ENCODE results near the gene NECAP2. TPM values are rescaled to one million over a fixed set of nuclear protein-coding genes. Genes with fewer than 3 reads are reported as not detected.

Gene NECAP2
- total RNA-seq, 1 experiment from 2014 or later, result 29.8 TPM

DNA sequence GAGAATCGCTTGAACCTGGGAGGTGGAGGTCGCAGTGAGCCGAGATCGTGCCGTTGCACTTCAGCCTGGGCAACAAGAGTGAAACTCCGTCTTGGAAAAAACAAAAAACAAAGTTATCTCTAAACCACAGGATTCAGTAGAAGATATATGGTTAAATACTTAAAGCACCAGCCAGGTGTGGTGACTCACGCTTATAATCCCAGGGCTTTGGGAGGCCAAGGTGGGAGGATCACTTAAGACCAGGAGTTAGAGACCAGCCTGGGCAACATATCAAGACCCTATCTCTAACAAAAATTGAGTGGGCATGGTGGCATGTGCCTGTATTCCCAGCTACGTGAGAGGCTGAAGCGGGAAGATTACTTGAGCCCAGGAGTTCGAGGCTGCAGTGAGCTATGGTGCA is 5.6 kb downstream of the NECAP2 start:
- Mint-ChIP-seq H3K4me1 (peaks cover 4% of the 10 kb centered on the region; the same call in 1 of the 2 replicates), H3K27me3 (ENCODE audit: low read depth) (peaks cover 9% of the 10 kb centered on the region; the same call in 1 of the 2 replicates), H3K27ac (no peak overlapping the region), H3K4me3 (no peak overlapping the region), H3K9me3 (no peaks in the 10 kb centered on the region), H3K36me3 (peaks cover 31% of the 10 kb centered on the region)
- ATAC-seq (no peak), DNase-seq (ENCODE audit: low spot score) (no peak)
- TF ChIP-seq, protein P1, sequence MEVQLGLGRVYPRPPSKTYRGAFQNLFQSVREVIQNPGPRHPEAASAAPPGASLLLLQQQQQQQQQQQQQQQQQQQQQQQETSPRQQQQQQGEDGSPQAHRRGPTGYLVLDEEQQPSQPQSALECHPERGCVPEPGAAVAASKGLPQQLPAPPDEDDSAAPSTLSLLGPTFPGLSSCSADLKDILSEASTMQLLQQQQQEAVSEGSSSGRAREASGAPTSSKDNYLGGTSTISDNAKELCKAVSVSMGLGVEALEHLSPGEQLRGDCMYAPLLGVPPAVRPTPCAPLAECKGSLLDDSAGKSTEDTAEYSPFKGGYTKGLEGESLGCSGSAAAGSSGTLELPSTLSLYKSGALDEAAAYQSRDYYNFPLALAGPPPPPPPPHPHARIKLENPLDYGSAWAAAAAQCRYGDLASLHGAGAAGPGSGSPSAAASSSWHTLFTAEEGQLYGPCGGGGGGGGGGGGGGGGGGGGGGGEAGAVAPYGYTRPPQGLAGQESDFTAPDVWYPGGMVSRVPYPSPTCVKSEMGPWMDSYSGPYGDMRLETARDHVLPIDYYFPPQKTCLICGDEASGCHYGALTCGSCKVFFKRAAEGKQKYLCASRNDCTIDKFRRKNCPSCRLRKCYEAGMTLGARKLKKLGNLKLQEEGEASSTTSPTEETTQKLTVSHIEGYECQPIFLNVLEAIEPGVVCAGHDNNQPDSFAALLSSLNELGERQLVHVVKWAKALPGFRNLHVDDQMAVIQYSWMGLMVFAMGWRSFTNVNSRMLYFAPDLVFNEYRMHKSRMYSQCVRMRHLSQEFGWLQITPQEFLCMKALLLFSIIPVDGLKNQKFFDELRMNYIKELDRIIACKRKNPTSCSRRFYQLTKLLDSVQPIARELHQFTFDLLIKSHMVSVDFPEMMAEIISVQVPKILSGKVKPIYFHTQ (CRISPR knock-in tag; IDR thresholded peaks at IDR 0.05), result no peak
- TF ChIP-seq, protein P2, sequence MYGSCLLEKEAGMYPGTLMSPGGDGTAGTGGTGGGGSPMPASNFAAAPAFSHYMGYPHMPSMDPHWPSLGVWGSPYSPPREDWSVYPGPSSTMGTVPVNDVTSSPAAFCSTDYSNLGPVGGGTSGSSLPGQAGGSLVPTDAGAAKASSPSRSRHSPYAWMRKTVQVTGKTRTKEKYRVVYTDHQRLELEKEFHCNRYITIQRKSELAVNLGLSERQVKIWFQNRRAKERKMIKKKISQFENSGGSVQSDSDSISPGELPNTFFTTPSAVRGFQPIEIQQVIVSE (CRISPR knock-in tag; IDR thresholded peaks at IDR 0.05; ENCODE audit: borderline replicate concordance), result no peak
- no peak for TF ChIP-seq ZNF317 (CRISPR knock-in tag; IDR thresholded peaks at IDR 0.05; ENCODE audit: borderline replicate concordance, low read depth)
- TF ChIP-seq, protein P3, sequence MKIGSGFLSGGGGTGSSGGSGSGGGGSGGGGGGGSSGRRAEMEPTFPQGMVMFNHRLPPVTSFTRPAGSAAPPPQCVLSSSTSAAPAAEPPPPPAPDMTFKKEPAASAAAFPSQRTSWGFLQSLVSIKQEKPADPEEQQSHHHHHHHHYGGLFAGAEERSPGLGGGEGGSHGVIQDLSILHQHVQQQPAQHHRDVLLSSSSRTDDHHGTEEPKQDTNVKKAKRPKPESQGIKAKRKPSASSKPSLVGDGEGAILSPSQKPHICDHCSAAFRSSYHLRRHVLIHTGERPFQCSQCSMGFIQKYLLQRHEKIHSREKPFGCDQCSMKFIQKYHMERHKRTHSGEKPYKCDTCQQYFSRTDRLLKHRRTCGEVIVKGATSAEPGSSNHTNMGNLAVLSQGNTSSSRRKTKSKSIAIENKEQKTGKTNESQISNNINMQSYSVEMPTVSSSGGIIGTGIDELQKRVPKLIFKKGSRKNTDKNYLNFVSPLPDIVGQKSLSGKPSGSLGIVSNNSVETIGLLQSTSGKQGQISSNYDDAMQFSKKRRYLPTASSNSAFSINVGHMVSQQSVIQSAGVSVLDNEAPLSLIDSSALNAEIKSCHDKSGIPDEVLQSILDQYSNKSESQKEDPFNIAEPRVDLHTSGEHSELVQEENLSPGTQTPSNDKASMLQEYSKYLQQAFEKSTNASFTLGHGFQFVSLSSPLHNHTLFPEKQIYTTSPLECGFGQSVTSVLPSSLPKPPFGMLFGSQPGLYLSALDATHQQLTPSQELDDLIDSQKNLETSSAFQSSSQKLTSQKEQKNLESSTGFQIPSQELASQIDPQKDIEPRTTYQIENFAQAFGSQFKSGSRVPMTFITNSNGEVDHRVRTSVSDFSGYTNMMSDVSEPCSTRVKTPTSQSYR (CRISPR knock-in tag; IDR thresholded peaks at IDR 0.05), result no peak
- TF ChIP-seq, protein P4, sequence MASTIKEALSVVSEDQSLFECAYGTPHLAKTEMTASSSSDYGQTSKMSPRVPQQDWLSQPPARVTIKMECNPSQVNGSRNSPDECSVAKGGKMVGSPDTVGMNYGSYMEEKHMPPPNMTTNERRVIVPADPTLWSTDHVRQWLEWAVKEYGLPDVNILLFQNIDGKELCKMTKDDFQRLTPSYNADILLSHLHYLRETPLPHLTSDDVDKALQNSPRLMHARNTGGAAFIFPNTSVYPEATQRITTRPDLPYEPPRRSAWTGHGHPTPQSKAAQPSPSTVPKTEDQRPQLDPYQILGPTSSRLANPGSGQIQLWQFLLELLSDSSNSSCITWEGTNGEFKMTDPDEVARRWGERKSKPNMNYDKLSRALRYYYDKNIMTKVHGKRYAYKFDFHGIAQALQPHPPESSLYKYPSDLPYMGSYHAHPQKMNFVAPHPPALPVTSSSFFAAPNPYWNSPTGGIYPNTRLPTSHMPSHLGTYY (CRISPR knock-in tag; IDR thresholded peaks at IDR 0.05), result no peak
- TF ChIP-seq, protein P5, sequence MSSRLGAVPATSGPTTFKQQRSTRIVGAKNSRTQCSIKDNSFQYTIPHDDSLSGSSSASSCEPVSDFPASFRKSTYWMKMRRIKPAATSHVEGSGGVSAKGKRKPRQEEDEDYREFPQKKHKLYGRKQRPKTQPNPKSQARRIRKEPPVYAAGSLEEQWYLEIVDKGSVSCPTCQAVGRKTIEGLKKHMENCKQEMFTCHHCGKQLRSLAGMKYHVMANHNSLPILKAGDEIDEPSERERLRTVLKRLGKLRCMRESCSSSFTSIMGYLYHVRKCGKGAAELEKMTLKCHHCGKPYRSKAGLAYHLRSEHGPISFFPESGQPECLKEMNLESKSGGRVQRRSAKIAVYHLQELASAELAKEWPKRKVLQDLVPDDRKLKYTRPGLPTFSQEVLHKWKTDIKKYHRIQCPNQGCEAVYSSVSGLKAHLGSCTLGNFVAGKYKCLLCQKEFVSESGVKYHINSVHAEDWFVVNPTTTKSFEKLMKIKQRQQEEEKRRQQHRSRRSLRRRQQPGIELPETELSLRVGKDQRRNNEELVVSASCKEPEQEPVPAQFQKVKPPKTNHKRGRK (CRISPR knock-in tag; IDR thresholded peaks at IDR 0.05; ENCODE audit: borderline replicate concordance), result no peak
- no peak for TF ChIP-seq PRRX2 (CRISPR knock-in tag; IDR thresholded peaks at IDR 0.05)
- TF ChIP-seq NR2C2 (CRISPR knock-in tag; IDR thresholded peaks at IDR 0.05), result no peak
- TF ChIP-seq TEAD1 (CRISPR knock-in tag; IDR thresholded peaks at IDR 0.05), result no peak
- TF ChIP-seq, protein P6, sequence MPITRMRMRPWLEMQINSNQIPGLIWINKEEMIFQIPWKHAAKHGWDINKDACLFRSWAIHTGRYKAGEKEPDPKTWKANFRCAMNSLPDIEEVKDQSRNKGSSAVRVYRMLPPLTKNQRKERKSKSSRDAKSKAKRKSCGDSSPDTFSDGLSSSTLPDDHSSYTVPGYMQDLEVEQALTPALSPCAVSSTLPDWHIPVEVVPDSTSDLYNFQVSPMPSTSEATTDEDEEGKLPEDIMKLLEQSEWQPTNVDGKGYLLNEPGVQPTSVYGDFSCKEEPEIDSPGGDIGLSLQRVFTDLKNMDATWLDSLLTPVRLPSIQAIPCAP (CRISPR knock-in tag; IDR thresholded peaks at IDR 0.05), result no peak
- ChIA-PET POLR2A (no interaction called here), CTCF (no interaction called here)

DNA sequence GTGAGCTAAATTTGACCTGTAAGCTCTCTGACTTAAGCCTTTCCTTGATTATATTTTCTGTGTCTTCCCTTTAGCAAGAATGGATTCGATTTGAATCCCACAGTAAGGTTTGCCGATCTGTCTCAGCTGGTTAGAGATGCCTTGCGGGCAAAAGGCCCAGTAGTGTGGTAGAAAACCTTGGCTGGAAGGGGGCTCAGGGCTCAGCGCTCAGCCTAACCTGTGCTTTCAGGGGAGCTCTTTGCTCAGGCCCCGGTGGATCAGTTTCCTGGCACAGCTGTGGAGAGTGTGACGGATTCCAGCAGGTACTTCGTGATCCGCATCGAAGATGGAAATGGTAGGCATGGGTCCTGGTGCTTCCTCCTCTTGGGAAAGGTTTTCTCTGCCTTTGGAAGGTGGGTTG is 7.1 kb downstream of the NECAP2 start:
- DNase-seq (ENCODE audit: low spot score), result no peak
- Mint-ChIP-seq H3K4me3 (no peak overlapping the region), H3K27ac (no peak overlapping the region), H3K36me3 (peaks cover 41% of the 10 kb centered on the region), H3K4me1 (no peaks in the 10 kb centered on the region), H3K27me3 (ENCODE audit: low read depth) (no peaks in the 10 kb centered on the region), H3K9me3 (no peaks in the 10 kb centered on the region)
- POLR2A ChIA-PET, result no interaction called here
- CTCF ChIA-PET, result no interaction called here
- ATAC-seq, result no peak
- TF ChIP-seq IRF2 (CRISPR knock-in tag; IDR thresholded peaks at IDR 0.05; ENCODE audit: borderline replicate concordance, low read depth) (no peak), ATF1 (CRISPR knock-in tag; IDR thresholded peaks at IDR 0.05) (no peak), TP53 (CRISPR knock-in tag; IDR thresholded peaks at IDR 0.05) (no peak), ZNF232 (CRISPR knock-in tag; IDR thresholded peaks at IDR 0.05) (no peak), NFATC4 (CRISPR knock-in tag; IDR thresholded peaks at IDR 0.05) (no peak), GRHL2 (CRISPR knock-in tag; IDR thresholded peaks at IDR 0.05; ENCODE audit: insufficient replicate concordance, severe bottlenecking) (no peak), NFYB (CRISPR knock-in tag; conservative IDR thresholded peaks at IDR 0.05; ENCODE audit: low read depth) (no peak), NR2C2 (CRISPR knock-in tag; IDR thresholded peaks at IDR 0.05) (no peak)
- TF ChIP-seq, protein P7, sequence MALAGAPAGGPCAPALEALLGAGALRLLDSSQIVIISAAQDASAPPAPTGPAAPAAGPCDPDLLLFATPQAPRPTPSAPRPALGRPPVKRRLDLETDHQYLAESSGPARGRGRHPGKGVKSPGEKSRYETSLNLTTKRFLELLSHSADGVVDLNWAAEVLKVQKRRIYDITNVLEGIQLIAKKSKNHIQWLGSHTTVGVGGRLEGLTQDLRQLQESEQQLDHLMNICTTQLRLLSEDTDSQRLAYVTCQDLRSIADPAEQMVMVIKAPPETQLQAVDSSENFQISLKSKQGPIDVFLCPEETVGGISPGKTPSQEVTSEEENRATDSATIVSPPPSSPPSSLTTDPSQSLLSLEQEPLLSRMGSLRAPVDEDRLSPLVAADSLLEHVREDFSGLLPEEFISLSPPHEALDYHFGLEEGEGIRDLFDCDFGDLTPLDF (CRISPR knock-in tag; IDR thresholded peaks at IDR 0.05), result no peak
- TF ChIP-seq, protein P8, sequence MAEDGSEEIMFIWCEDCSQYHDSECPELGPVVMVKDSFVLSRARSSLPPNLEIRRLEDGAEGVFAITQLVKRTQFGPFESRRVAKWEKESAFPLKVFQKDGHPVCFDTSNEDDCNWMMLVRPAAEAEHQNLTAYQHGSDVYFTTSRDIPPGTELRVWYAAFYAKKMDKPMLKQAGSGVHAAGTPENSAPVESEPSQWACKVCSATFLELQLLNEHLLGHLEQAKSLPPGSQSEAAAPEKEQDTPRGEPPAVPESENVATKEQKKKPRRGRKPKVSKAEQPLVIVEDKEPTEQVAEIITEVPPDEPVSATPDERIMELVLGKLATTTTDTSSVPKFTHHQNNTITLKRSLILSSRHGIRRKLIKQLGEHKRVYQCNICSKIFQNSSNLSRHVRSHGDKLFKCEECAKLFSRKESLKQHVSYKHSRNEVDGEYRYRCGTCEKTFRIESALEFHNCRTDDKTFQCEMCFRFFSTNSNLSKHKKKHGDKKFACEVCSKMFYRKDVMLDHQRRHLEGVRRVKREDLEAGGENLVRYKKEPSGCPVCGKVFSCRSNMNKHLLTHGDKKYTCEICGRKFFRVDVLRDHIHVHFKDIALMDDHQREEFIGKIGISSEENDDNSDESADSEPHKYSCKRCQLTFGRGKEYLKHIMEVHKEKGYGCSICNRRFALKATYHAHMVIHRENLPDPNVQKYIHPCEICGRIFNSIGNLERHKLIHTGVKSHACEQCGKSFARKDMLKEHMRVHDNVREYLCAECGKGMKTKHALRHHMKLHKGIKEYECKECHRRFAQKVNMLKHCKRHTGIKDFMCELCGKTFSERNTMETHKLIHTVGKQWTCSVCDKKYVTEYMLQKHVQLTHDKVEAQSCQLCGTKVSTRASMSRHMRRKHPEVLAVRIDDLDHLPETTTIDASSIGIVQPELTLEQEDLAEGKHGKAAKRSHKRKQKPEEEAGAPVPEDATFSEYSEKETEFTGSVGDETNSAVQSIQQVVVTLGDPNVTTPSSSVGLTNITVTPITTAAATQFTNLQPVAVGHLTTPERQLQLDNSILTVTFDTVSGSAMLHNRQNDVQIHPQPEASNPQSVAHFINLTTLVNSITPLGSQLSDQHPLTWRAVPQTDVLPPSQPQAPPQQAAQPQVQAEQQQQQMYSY (CRISPR knock-in tag; IDR thresholded peaks at IDR 0.05), result no peak

All from WTC11 (cell line).